ENCODE data around the gene MT1H.

DNA sequence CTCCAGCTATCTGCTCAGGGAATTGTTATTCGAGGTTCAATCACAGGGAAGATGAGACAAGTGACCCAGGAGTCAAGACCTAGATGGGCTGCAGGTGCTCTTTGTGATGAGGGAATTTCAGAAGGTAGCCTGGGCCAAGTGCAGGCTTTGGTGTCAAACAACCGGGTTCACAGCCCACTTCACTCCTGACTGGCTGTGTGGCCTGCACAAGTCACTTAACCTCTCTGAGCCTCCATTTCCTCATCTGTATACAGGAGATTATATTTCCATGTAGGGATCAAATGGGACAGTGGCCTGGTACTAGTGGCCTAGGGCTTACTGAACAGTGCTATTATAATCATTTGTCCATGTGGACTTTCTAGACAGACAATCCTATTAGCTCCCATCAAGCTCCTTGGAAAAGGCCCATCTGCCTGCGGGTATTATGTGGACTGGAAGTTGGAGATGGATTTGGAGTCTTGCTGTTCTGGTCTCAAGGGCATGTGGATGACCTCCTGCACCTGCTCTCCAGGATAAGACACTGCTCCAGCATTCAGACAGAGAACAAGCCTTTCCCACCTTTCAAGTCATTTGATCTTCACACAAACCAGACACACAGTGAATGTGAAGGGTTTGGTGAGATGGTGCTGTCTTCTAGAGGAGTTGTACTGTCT lies 9.6 kb downstream of the MT1H start:
- TF ChIP-seq, protein P1, sequence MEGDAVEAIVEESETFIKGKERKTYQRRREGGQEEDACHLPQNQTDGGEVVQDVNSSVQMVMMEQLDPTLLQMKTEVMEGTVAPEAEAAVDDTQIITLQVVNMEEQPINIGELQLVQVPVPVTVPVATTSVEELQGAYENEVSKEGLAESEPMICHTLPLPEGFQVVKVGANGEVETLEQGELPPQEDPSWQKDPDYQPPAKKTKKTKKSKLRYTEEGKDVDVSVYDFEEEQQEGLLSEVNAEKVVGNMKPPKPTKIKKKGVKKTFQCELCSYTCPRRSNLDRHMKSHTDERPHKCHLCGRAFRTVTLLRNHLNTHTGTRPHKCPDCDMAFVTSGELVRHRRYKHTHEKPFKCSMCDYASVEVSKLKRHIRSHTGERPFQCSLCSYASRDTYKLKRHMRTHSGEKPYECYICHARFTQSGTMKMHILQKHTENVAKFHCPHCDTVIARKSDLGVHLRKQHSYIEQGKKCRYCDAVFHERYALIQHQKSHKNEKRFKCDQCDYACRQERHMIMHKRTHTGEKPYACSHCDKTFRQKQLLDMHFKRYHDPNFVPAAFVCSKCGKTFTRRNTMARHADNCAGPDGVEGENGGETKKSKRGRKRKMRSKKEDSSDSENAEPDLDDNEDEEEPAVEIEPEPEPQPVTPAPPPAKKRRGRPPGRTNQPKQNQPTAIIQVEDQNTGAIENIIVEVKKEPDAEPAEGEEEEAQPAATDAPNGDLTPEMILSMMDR (IDR thresholded peaks at IDR 0.05), result no peak
- TF ChIP-seq POLR2A (IDR thresholded peaks at IDR 0.05), result no peak
